PC-9 (cell line): ENCODE measurements around the gene RBM7. TPM values are rescaled to one million over a fixed set of nuclear protein-coding genes. Genes with fewer than 3 reads are reported as not detected.

Source experiments
- BruUV-seq: library from RNA; stranded (reverse); fragments of 400-500 nt; replicated peaks from 2 replicates; lab custom pipeline; 2021; lab: Mats Ljungman, UMichigan
- CTCF ChIA-PET: fragments of 300-600 bp; sonication (Branson Sonifier 250); formaldehyde crosslinking; loops from one replicate; lab custom pipeline; 2022; ENCODE audit warnings: antibody characterized with exemption; lab: Charles Lee
- POLR2A ChIA-PET: fragments of 300-600 bp; sonication (Branson Sonifier 250); formaldehyde crosslinking; loops from one replicate; lab custom pipeline; 2022; ENCODE audit warnings: antibody characterized with exemption; ENCODE audit not compliant: unreplicated experiment; lab: Charles Lee
- DNase-seq, 2 experiments: peaks; one replicate each; pipeline versions ENCODE4 v3.0.0 to v3.0.0-alpha.2; 2015 to 2022; ENCODE audit warnings: mixed read lengths in 1 of 2
- H2AFZ ChIP-seq: fragments of 200-600 bp; sonication (generic); 2 replicates; pipeline ENCODE4 v1.8.1; 2017; ENCODE audit warnings: antibody characterized with exemption
- H3F3A ChIP-seq: fragments of 200-600 bp; sonication (generic); 2 replicates; pipeline ENCODE4 v1.8.1; 2017; ENCODE audit warnings: antibody characterized with exemption, mild to moderate bottlenecking, low read depth; ENCODE audit not compliant: insufficient read depth
- H3K27ac ChIP-seq: fragments of 200-600 bp; sonication (generic); 2 replicates; pipeline ENCODE4 v1.6.1; 2016; ENCODE audit warnings: mixed run types
- H3K27me3 ChIP-seq: fragments of 200-600 bp; sonication (generic); 2 replicates; pipeline ENCODE4 v1.6.1; 2016; ENCODE audit warnings: low read depth, mixed run types; ENCODE audit not compliant: insufficient read depth
- H3K36me3 ChIP-seq: fragments of 200-600 bp; sonication (generic); 2 replicates; pipeline ENCODE4 v1.6.1; 2016; ENCODE audit warnings: low read depth, mixed run types
- H3K4me1 ChIP-seq: fragments of 200-600 bp; sonication (generic); replicated peaks from 2 replicates; pipeline ENCODE4 v1.6.1; 2016; ENCODE audit warnings: mixed run types; ENCODE audit not compliant: insufficient read depth
- H3K4me2 ChIP-seq: fragments of 200-600 bp; sonication (generic); 2 replicates; pipeline ENCODE4 v1.6.1; 2017; ENCODE audit warnings: mixed run types
- H3K4me3 ChIP-seq: fragments of 200-600 bp; sonication (generic); 2 replicates; pipeline ENCODE4 v1.6.1; 2016; ENCODE audit warnings: mixed run types
- H3K79me2 ChIP-seq: fragments of 200-600 bp; sonication (generic); 2 replicates; pipeline ENCODE4 v1.6.1; 2017; ENCODE audit warnings: low read depth, mixed run types
- H3K9me2 ChIP-seq: fragments of 200-600 bp; sonication (generic); 2 replicates; pipeline ENCODE4 v1.8.1; 2017; ENCODE audit warnings: mild to moderate bottlenecking; ENCODE audit not compliant: insufficient read depth
- H3K9me3 ChIP-seq: fragments of 200-600 bp; sonication (generic); 2 replicates; pipeline ENCODE4 v1.8.1; 2016; ENCODE audit warnings: low read depth; ENCODE audit not compliant: insufficient read depth
- H4K20me1 ChIP-seq: fragments of 200-600 bp; sonication (generic); 2 replicates; pipeline ENCODE4 v1.8.1; 2017; ENCODE audit not compliant: insufficient read depth
- CTCF ChIP-seq: fragments of 200-600 bp; sonication (generic); conservative IDR thresholded peaks from 2 replicates; pipeline ENCODE4 v1.6.1; 2017; ENCODE audit warnings: mixed run types, antibody characterized with exemption, mild to moderate bottlenecking, moderate library complexity
- EZH2 ChIP-seq: fragments of 200-600 bp; sonication (generic); IDR thresholded peaks from 2 replicates; pipeline ENCODE4 v1.8.0; 2017; ENCODE audit warnings: antibody characterized with exemption, low read depth
- intact Hi-C: fragments of 100-400 bp; cut with micrococcal nuclease; formaldehyde crosslinking; loops from one replicate; pipeline ENCODE4 v1.10.0; 2022; ENCODE audit not compliant: unreplicated experiment
- total RNA-seq: library from RNA; stranded (reverse); gene quantifications from 2 replicates; pipeline ENCODE4 v1.2.3, GENCODE V29; 2021

Gene RBM7
- total RNA-seq, 1 experiment from 2014 or later = 34.7 TPM

GRCh38 chr11:114362958-114363357 lies 37.5 kb upstream of the RBM7 start:
- CTCF ChIA-PET = no interaction called here
- TF ChIP-seq CTCF = no peak
- TF ChIP-seq EZH2 = no peak
- H3K4me2 ChIP-seq = no peak overlapping the region

GRCh38 chr11:114366331-114367243 lies 33.9 kb upstream of the RBM7 start:
- POLR2A ChIA-PET = interaction anchor here (0.5 to 0.7 kb wide), 2 partner anchors 146 to 482 kb away, joined by 3 to 9 read pairs; no protein-coding TSS in a partner anchor
- no peak for TF ChIP-seq CTCF
- no peak for TF ChIP-seq EZH2
- no peaks in the 10 kb centered on the region for H3K36me3 ChIP-seq
- 0 out of 2 replicates have a peak, but pooled peaks cover 6% of the 10 kb centered on the region for H3K4me1 ChIP-seq
- H3K79me2 ChIP-seq = no peaks in the 10 kb centered on the region
- H3F3A ChIP-seq = no peaks in the 10 kb centered on the region
- TSS peak; percentile 98 for BruUV-seq
- H2AFZ ChIP-seq = no peak overlapping the region
- H3K9me2 ChIP-seq = no peaks in the 10 kb centered on the region
- no peak overlapping the region for H3K4me3 ChIP-seq
- peak overlapping the region; percentile 47 for H3K4me2 ChIP-seq
- intact Hi-C loops = loop anchor here (1.0 kb wide), 1 partner anchor 7 kb away; no protein-coding TSS in a partner anchor
- no peaks in the 10 kb centered on the region for H4K20me1 ChIP-seq
- H3K9me3 ChIP-seq = no peaks in the 10 kb centered on the region
- H3K27me3 ChIP-seq = no peaks in the 10 kb centered on the region
- CTCF ChIA-PET = no interaction called here
- no peak overlapping the region for H3K27ac ChIP-seq
- DNase-seq = peak; percentile 32 to 68

More at GRCh38 chr11:114362958-114363357, 37.5 kb upstream of the RBM7 start:
- Histone ChIP-seq H3K27ac (no peak overlapping the region), H3K9me3 (no peaks in the 10 kb centered on the region), H2AFZ (no peak overlapping the region), H3F3A (no peaks in the 10 kb centered on the region), H3K4me3 (no peak overlapping the region), H3K4me1 (peaks cover 6% of the 10 kb centered on the region; the same call in 1 of the 2 replicates), H3K79me2 (no peaks in the 10 kb centered on the region), H3K36me3 (no peaks in the 10 kb centered on the region), H3K27me3 (no peaks in the 10 kb centered on the region), H4K20me1 (0 out of 2 replicates have a peak, but pooled peaks cover 3% of the 10 kb centered on the region), H3K9me2 (no peaks in the 10 kb centered on the region)
- DNase-seq = no peak
- POLR2A ChIA-PET = no interaction called here
- intact Hi-C loops = no loop called here
- BruUV-seq = no TSS peak

- Histone ChIP-seq H2AFZ (no peak overlapping the region), H4K20me1 (no peaks in the 10 kb centered on the region), H3K4me2 (peak overlapping the region; percentile 47), H3K27me3 (no peaks in the 10 kb centered on the region), H3K4me3 (no peak overlapping the region), H3K36me3 (no peaks in the 10 kb centered on the region), H3K9me2 (no peaks in the 10 kb centered on the region), H3K9me3 (no peaks in the 10 kb centered on the region), H3K79me2 (no peaks in the 10 kb centered on the region), H3K4me1 (0 out of 2 replicates have a peak, but pooled peaks cover 6% of the 10 kb centered on the region), H3K27ac (no peak overlapping the region), H3F3A (no peaks in the 10 kb centered on the region)
- TF ChIP-seq CTCF (no peak), EZH2 (no peak)
- no peak for DNase-seq
- BruUV-seq = no TSS peak
- CTCF ChIA-PET = no interaction called here
- intact Hi-C loops = loop anchor here (1.0 kb wide), 1 partner anchor 8 kb away; no protein-coding TSS in a partner anchor
- POLR2A ChIA-PET = no interaction called here
Measured at GRCh38 chr11:114367244-114367957, 33.1 kb upstream of the RBM7 start.
